Panc1 (cell line): ENCODE data around the gene PDE9A. TPM values are rescaled to one million over a fixed set of nuclear protein-coding genes. Genes with fewer than 3 reads are reported as not detected.
"Not testable (repeated sequence)": the region's sequence is repeated elsewhere in the genome, so short reads cannot be mapped to it uniquely, and the experiment has no call there.

Experiments used
- ATAC-seq: fragments of 200-7000 bp; cut with Tn5 transposase; 2 replicates; pipeline ENCODE4 v1.9.1; 2020; ENCODE audit warnings: mild to moderate bottlenecking, moderate library complexity
- BruUV-seq: library from RNA; stranded (reverse); fragments of 400-500 nt; replicated peaks from 2 replicates; lab custom pipeline; 2021; lab: Mats Ljungman, UMichigan
- CTCF ChIA-PET: fragments of 300-600 bp; sonication (Branson Sonifier 250); formaldehyde crosslinking; loops from one replicate; lab custom pipeline; 2022; ENCODE audit warnings: antibody characterized with exemption; lab: Charles Lee
- POLR2A ChIA-PET: fragments of 300-600 bp; sonication (Branson Sonifier 250); formaldehyde crosslinking; loops from one replicate; lab custom pipeline; 2022; ENCODE audit warnings: antibody characterized with exemption; lab: Charles Lee
- DNase-seq: peaks from one replicate; pipeline ENCODE4 v3.0.0-alpha.2; 2010; ENCODE audit warnings: low read depth, low spot score
- H3K27ac ChIP-seq: 2 replicates; pipeline ENCODE4 v1.5.1; 2011; ENCODE audit warnings: mild to moderate bottlenecking, low read length, inconsistent platforms
- H3K27me3 ChIP-seq: fragments of 200-500 bp; sonication (Bioruptor generic); 2 replicates; pipeline ENCODE4 v1.6.0; 2014; ENCODE audit warnings: low read length, inconsistent platforms; ENCODE audit not compliant: control insufficient read depth, insufficient read depth
- H3K36me3 ChIP-seq: fragments of 200-500 bp; sonication (Bioruptor generic); 2 replicates; pipeline ENCODE4 v1.5.1; 2014; ENCODE audit warnings: inconsistent platforms, mild to moderate bottlenecking, low read length, moderate library complexity; ENCODE audit not compliant: control insufficient read depth, insufficient read depth
- H3K4me1 ChIP-seq: 2 replicates; pipeline ENCODE4 v1.5.1; 2011; ENCODE audit warnings: inconsistent platforms, mild to moderate bottlenecking, low read length, moderate library complexity; ENCODE audit not compliant: control insufficient read depth, insufficient read depth
- H3K4me3 ChIP-seq, 2 experiments: 2 replicates each; pipeline ENCODE4 v1.5.1; 2011 to 2012; ENCODE audit warnings: low read depth in 2 of 2, low read length in 2 of 2, mild to moderate bottlenecking in 2 of 2, inconsistent platforms in 1 of 2, moderate library complexity in 1 of 2
- H3K9me3 ChIP-seq: fragments of 200-500 bp; sonication (Bioruptor generic); 2 replicates; pipeline ENCODE4 v1.5.1; 2014; ENCODE audit warnings: low read depth, mild to moderate bottlenecking, inconsistent platforms, low read length, moderate library complexity; ENCODE audit not compliant: control insufficient read depth, insufficient read depth
- POLR2AphosphoS5 ChIP-seq: IDR thresholded peaks from 2 replicates; pipeline ENCODE4 v1.6.1; 2012; ENCODE audit warnings: mild to moderate bottlenecking, low read depth, low read length, moderate library complexity
- SIN3A ChIP-seq: IDR thresholded peaks from 2 replicates; pipeline ENCODE4 v1.6.1; 2012; ENCODE audit warnings: low read depth, mild to moderate bottlenecking, low read length, moderate library complexity, borderline replicate concordance; ENCODE audit not compliant: insufficient read depth
- TCF7L2 ChIP-seq: IDR thresholded peaks from 2 replicates; pipeline ENCODE4 v1.6.1; 2011; ENCODE audit warnings: mild to moderate bottlenecking, low read depth, low read length, inconsistent platforms
- in situ Hi-C: cut with HindIII; loops from 2 replicates; pipeline ENCODE4 v1.10.0; 2016; ENCODE audit warnings: low sequenced_read_pairs, low pct_unique_long_range_greater_than_20kb
- intact Hi-C: fragments of 100-400 bp; cut with micrococcal nuclease; formaldehyde crosslinking; loops from one replicate; pipeline ENCODE4 v1.10.0; 2022; ENCODE audit not compliant: unreplicated experiment
- total RNA-seq: library from RNA; stranded (reverse); gene quantifications from one replicate; pipeline ENCODE4 v1.2.1, GENCODE V29; 2021; ENCODE audit not compliant: unreplicated experiment
- TF ChIP-seq, protein P1 (sequence below): fragments of 450-650 bp; IDR thresholded peaks from 2 replicates; pipeline ENCODE4 v1.5.1; 2017; ENCODE audit warnings: mild to moderate bottlenecking
- TF ChIP-seq, protein P2 (sequence below), 2 experiments: IDR thresholded peaks; 2 replicates each; pipeline ENCODE4 v1.6.1; 2011 to 2012; ENCODE audit warnings: low read depth in 2 of 2, control low read depth in 1 of 2, low read length in 1 of 2, mild to moderate bottlenecking in 1 of 2, moderate library complexity in 1 of 2; ENCODE audit not compliant: insufficient read depth in 1 of 2

PDE9A gene
- total RNA-seq, 1 experiment from 2014 or later, result 0.72 TPM

DNA sequence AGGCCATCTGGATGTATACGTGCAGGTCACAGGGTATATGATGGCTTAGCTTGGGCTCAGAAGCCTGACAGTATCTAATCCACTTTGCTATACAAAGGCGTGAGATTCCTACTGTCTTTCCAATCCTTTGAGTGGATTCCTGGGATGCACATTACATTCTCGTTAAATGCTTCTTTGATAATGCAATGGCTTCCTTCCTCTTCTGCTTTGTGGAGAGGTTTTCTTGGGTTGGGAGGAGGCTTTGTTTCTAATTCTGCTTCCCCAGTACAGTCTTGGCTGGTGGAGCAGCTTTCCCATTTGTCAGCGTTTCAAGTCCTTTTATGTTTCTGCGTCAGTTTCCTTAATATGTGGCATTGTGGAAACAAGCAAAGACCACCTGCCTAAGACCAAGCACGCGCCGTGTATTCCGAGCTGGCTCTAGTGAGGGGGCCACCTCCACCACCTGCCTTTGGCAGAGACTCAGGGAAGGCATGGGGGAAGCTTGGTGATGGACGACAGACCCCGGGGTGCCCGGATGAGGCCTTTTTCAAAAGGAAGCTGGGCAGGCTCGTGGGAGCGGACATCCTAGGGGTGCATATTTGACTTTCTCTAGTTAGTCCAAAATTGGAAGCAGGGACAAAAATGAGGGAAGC lies 153.2 kb downstream of the PDE9A start:
- Histone ChIP-seq H3K27me3 (no peaks in the 10 kb centered on the region), H3K4me1 (no peaks in the 10 kb centered on the region), H3K9me3 (no peaks in the 10 kb centered on the region), H3K36me3 (no peaks in the 10 kb centered on the region), H3K4me3 (no peak overlapping the region), H3K27ac (no peak overlapping the region)
- in situ Hi-C loops, result no loop called here
- intact Hi-C loops, result no loop called here
- TF ChIP-seq, protein P1, sequence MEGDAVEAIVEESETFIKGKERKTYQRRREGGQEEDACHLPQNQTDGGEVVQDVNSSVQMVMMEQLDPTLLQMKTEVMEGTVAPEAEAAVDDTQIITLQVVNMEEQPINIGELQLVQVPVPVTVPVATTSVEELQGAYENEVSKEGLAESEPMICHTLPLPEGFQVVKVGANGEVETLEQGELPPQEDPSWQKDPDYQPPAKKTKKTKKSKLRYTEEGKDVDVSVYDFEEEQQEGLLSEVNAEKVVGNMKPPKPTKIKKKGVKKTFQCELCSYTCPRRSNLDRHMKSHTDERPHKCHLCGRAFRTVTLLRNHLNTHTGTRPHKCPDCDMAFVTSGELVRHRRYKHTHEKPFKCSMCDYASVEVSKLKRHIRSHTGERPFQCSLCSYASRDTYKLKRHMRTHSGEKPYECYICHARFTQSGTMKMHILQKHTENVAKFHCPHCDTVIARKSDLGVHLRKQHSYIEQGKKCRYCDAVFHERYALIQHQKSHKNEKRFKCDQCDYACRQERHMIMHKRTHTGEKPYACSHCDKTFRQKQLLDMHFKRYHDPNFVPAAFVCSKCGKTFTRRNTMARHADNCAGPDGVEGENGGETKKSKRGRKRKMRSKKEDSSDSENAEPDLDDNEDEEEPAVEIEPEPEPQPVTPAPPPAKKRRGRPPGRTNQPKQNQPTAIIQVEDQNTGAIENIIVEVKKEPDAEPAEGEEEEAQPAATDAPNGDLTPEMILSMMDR, result no peak
- TF ChIP-seq SIN3A (no peak), TCF7L2 (no peak), POLR2AphosphoS5 (no peak)
- TF ChIP-seq, protein P2, sequence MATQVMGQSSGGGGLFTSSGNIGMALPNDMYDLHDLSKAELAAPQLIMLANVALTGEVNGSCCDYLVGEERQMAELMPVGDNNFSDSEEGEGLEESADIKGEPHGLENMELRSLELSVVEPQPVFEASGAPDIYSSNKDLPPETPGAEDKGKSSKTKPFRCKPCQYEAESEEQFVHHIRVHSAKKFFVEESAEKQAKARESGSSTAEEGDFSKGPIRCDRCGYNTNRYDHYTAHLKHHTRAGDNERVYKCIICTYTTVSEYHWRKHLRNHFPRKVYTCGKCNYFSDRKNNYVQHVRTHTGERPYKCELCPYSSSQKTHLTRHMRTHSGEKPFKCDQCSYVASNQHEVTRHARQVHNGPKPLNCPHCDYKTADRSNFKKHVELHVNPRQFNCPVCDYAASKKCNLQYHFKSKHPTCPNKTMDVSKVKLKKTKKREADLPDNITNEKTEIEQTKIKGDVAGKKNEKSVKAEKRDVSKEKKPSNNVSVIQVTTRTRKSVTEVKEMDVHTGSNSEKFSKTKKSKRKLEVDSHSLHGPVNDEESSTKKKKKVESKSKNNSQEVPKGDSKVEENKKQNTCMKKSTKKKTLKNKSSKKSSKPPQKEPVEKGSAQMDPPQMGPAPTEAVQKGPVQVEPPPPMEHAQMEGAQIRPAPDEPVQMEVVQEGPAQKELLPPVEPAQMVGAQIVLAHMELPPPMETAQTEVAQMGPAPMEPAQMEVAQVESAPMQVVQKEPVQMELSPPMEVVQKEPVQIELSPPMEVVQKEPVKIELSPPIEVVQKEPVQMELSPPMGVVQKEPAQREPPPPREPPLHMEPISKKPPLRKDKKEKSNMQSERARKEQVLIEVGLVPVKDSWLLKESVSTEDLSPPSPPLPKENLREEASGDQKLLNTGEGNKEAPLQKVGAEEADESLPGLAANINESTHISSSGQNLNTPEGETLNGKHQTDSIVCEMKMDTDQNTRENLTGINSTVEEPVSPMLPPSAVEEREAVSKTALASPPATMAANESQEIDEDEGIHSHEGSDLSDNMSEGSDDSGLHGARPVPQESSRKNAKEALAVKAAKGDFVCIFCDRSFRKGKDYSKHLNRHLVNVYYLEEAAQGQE (IDR thresholded peaks at IDR 0.05; ENCODE audit: insufficient read depth in 1 of 2, low read depth in 2 of 2, low read length in 1 of 2), result no peak
- POLR2A ChIA-PET, result no interaction called here
- CTCF ChIA-PET, result no interaction called here
- no TSS peak for BruUV-seq
- DNase-seq (no peak), ATAC-seq (no peak)

DNA sequence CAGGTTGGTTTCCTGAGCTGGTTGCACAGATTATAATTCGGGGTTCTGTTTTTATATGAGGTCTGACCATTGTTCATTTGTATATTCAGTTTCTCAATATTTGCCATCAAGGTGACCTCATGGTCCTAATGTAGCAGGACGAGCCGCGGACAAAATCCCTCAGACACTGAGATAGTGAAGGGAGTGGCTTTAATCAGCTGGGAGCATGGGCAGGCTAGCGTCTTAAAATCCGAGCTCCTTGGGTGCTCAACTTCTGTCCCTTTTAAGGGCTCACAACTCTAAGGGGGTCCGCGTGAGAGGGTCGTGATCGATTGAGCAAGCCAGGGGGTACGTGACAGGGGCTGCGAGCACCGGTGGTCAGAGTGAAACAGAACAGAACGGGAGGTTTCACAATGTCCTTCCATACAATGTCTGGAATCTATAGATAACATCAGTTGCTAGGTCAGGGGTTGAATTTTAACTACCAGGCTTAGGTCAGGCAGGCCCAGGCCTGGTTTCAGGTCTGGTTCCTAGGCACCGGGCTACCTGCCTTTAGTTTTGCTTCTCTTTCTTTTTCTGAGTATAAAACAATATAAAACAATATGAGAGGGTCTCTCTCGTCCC lies 154.0 kb downstream of the PDE9A start:
- H3K4me1 ChIP-seq, in situ Hi-C loops: not testable (repeated sequence)

DNA sequence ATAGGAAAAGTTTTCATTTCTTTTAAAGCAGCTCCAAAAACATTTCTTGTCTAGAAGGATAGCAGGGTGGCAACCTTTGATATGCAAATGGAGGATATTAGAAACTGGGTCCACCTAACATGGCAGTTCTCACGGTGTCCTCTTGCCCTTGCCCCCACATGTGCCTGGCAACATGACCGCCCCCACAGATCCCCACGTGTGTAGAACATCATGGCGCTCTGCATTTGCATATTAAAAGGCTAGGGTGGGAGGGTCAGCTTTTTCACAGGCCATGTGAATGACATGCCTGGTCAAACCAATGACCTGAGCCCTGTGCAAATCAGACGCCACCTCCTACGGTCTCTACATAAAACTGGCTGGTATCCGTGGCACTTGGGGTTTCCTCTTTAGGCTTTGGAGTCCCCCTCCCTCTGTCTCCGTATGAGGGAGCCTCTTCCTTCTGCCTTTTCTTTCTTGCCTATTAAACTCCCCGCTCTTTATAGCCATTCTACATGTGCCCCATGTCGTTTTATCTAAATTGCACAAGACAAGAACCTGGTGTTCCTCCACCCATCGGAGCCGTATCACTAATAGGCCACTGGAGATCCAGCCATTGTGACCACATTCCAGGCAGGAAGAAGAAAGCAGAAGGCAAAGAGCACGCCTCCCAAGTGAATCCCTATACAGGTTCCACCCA lies 154.7 kb downstream of the PDE9A start:
- no peaks in the 10 kb centered on the region for H3K9me3 ChIP-seq
- H3K27ac ChIP-seq, result no peak overlapping the region
- H3K27me3 ChIP-seq, result no peaks in the 10 kb centered on the region
- ChIA-PET POLR2A (no interaction called here), CTCF (no interaction called here)
- in situ Hi-C loops, result no loop called here
- H3K4me3 ChIP-seq, result no peak overlapping the region
- ATAC-seq (no peak), DNase-seq (no peak)
- H3K4me1 ChIP-seq, result no peaks in the 10 kb centered on the region
- no TSS peak for BruUV-seq
- no peaks in the 10 kb centered on the region for H3K36me3 ChIP-seq
- TF ChIP-seq TCF7L2, result no peak
- TF ChIP-seq, protein P2 (IDR thresholded peaks at IDR 0.05; ENCODE audit: insufficient read depth in 1 of 2, low read depth in 2 of 2, low read length in 1 of 2), result no peak
- TF ChIP-seq, protein P1, result no peak
- no peak for TF ChIP-seq SIN3A
- TF ChIP-seq POLR2AphosphoS5, result no peak
- intact Hi-C loops, result no loop called here

More for the DNA sequence above, 154.0 kb downstream of the PDE9A start:
- POLR2A ChIA-PET, DNase-seq, ATAC-seq, H3K27me3 ChIP-seq, intact Hi-C loops, CTCF ChIA-PET, H3K27ac ChIP-seq, H3K9me3 ChIP-seq, H3K4me3 ChIP-seq, BruUV-seq, H3K36me3 ChIP-seq: not testable (repeated sequence)
